GM12873 (cell line): ENCODE results near the gene ATPAF2.

ENCODE experiments used
- CTCF ChIP-seq: IDR thresholded peaks from 2 replicates; pipeline ENCODE4 v1.5.1; 2012; ENCODE audit warnings: low read depth, mild to moderate bottlenecking, moderate library complexity, low read length, control low read depth; ENCODE audit not compliant: insufficient read depth; ENCODE audit errors: missing control alignments

ATPAF2 gene

DNA sequence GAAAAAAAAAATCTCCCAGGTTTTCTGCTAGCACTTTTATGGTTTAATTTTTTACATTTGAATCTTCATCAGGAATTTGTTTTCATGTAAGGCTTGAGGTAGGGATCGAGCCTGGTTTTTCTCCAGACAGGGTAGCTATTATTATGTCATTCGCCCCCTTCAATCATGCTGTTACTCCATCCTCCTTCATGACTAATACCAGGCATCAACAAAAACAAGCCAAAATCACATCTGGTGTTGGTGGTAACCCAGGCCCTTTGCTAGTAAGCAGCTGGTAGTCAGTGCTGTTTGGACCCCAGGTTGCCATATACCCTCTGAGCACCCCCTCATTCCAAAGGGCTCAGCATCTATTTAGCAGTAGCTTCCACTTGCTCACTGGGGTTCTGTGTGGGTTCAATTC, 36.8 kb downstream of the ATPAF2 start:
- TF ChIP-seq CTCF, result no peak

DNA sequence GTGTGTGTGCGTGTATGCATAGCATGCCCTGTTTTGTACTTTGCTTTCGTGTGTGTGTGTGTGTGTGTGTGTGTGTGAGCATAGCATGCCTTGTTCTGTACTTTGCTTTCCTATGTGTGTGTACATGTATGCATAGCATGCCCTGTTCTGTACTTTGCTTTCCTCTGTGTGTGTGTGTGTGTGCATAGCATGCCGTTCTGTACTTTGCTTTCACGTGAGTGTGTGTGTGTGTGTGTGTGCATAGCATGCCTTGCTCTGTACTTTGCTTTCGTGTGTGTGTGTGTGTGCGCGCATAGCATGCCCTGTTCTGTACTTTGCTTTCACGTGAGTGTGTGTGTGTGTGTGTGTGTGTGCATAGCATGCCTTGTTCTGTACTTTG, 38.9 kb downstream of the ATPAF2 start:
- TF ChIP-seq CTCF, result no peak

DNA sequence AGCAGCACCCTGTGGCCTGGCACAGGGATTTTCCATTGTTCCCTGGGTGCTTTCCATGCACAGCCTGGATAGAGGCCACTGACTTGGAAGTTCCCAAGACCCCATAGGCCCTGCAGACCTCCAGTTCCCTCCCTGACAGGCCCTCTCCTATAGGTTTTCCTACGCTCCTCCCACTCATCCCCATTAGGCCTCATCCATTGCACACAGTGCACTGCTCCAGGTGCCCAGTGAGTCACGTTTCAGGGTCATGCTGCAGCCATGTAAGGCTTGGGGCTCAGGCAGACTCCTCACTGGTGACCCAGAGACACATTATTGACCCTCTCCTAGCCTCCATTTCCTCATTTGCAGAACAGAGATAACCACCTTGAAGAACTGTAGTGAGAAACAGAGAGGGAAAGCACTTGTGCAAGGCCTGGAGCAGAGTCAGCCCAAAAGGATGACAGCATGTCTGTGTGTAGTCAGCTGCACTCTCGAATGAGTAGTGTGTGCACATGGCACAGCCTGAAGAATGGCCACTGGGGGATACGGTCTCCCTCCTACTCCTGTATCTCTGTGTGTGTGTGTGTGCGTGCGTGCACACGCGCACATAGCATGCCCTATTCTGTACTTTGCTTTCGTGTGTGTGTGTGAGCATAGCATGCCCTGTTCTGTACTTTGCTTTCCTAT, 39.5 kb downstream of the ATPAF2 start:
- no peak for TF ChIP-seq CTCF

GRCh38 chr17:17998934-17999333, 40.0 kb downstream of the ATPAF2 start:
- no peak for TF ChIP-seq CTCF

DNA sequence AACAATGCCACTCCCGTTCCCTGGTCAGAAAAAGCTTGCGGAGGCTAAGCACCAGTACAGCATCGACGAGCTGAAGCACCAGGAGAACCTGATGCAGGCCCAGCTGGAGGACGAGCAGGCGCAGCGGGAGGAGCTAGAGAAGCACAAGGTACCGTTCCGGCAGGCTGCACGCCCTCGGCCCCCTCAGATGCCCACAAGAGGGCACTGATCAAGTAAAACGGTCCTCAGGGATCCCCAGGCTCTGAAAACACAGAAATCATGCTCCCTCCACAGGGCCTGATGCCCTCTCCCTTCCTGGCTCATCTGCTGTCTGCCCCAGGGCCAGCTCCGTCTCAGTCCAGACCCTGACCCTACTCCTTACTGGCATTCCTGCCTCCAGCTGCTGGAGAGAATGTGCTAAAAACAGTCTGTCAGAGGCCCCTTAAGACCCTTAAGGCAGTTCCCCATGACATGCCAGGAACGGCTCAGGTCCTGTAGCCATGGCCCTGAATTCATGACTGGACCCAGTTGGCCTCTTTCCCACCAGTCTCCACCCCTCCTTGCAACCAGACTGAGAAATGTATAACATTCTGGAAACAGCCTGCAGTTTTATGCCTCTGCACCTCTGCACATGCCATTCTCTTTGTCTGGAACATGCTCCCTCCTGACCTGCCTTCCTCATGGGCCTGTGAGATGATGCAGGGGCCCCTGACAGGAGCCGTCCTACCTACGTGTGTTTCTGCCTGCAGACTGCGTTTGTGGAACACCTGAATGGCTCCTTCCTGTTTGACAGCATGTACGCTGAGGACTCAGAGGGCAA, 44.5 kb downstream of the ATPAF2 start:
- peak; percentile 53 for TF ChIP-seq CTCF

DNA sequence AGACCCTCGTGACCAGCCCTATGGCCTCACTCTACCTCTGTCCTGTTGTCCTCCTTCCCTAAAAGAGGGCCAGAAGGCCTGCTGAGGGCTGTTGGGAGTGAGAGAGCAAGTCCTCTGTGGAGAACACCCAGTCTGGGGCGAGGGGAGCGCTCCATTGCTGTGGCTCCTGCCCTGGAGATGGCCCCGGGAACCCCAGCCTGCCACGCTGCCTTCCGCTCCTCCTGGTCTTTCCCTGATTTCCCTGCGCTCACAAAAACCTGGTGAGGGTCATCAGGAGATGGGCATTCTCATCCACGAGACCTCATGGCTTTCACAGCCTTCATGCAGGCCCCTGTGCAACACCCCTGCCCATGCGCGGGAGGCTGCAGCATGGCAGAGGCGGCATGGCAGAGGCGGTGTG, 45.1 kb downstream of the ATPAF2 start:
- TF ChIP-seq CTCF, result no peak

DNA sequence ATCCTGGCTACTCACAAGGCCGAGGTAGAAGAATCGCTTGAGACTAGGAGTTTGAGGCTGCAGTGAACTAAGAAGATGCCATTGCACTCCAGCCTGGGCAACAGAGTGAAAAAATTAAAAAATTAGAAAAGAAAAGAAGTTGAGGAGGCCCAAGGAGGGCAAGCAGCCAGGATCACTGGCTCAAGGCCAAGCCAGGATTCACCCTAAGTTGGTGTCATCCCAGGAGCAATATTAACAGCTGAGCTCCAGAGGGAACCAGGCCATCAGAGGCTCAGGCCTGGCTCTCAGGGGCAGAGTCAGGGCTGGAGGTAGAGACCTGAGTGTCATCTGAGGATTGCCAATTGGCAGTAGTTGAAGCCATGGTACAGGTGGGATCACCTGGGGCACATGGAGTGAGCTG, 45.6 kb downstream of the ATPAF2 start:
- no peak for TF ChIP-seq CTCF
